NK-92 (cell line): Measurements from ENCODE around the gene PANK1.

Experiments
- DNase-seq: peaks from one replicate; lab custom pipeline; 2025; ENCODE audit not compliant: unreplicated experiment; lab: John Stamatoyannopoulos, UW

The PANK1 gene

DNA sequence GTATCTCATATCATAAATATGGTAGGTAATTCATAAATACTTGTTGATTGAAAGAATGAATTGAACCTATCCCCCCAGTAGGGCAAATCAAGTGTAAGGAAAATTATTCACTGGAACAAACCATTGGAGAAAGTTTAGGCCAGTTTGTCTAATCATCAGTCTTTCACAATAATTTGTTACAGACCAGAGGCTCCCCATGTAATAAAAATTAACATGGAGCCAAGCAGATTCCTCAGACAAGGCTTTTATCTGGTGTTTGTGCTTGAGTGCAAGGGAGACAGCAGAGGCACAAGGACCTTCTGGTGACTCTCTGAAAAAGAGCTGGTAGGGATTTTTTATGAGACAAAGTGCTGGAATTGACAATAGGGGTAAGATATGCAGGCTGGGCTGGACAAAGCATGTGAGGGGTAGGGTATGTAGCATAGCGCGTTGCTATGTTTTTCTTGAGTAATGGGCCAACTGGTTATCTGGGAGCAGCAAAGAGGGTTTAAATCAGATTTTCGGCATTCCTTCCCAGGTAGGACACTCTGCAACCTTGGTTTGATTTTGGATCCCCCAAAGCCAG, 7.8 kb upstream of the PANK1 start:
- no peak for DNase-seq

DNA sequence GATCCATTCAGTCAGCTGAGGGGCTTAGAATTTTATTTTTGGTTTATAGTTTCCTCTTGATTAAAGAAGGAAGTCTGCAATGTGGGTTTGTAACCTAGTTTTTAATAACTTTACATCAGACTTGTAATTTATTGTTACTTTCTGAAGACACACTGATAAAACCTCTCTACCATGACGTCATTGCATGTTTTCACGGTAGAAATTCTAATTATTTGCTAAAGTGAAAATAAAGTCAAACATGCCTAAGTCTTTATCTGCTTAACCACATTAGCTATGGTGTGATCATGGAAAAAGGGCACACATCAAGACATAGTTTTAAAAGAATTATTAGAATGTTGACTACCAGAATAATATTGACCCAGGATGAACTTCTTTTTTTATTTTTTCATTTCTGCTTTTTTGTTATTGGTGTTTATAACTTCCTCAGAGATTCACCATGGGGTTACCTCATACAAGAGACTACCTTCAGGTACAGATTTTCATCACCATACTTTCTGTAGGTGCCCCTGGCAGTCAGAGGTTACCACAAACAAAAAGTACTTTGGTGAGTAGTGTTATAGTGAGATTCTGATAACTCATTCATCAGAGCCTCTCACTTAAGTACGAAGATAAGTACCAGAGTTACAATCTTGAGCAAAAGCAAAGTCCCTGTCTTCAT, 7.0 kb upstream of the PANK1 start:
- no peak for DNase-seq

GRCh38 chr10:89651205-89651915, 6.3 kb upstream of the PANK1 start:
- no peak for DNase-seq

- DNase-seq: no peak
Observed at GRCh38 chr10:89649051-89649450, 4.0 kb upstream of the PANK1 start.

- no peak for DNase-seq
Observed at GRCh38 chr10:89648074-89648473, 3.0 kb upstream of the PANK1 start.

GRCh38 chr10:89646889-89647657, 2.0 kb upstream of the PANK1 start:
- no peak for DNase-seq

DNA sequence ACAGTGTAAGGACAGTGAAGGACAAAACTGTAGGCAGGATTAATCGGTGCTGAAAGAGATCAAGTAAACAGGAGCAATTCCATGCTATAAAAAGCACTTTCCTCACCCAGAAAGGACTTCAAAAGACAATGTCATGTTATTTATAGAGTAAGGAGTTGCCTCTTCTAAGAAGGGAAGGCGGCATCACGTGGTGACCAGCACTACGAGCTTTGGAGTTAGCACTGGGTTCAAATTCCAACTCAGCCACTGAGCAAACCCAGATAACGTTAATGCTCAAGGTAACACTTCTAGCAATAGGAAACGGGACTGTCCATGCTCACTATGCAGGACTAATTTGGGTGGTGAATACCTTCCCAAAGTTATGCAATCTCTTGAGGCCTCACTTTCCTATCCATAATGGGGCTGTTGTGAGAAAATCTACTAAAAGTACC, 715 bp upstream of the PANK1 start:
- DNase-seq: no peak

- no peak for DNase-seq
Observed at GRCh38 chr10:89644691-89644966, 413 bp downstream of the PANK1 start.

DNA sequence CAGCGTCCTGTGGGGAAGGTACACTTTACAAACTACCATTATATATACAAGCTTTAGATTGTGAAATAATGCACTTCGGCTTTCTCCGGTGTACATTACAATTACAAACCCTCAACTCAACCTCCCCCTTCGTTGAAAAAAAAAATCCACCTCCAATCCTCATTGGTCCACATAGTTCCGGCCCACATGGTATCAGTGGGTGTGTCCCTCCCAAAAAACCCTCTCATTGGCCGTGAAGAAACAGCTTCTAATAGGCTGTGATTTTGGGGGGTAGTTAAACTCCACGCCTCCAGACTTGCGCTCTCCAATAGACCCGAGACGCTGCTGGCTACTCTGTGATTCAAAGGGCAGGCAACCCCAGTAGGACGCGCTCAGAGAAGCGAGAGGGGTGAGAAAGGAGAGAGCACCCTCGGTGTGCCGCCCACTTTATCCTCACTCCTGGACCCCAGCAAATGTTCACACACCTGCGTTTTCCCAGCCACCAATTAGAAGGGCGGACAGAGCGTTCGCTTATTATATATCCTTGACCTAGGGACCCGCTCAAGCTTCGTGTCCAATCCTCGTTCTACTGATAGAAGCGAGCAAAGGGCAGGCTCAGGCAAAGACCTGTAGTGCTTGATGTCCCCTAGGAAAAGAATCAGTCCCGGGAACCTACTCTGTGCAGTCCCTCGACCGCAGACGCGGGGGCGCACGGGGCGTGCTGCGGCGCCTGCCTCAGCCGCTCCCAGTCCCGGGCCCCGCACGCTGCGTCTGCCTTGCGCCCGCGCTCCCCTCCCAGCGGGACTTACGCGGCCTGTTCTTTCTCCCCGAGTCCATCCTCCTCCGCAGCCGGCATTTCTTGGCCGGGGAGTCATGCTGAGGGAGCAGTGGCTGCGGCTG, 991 bp downstream of the PANK1 start:
- DNase-seq: no peak

DNA sequence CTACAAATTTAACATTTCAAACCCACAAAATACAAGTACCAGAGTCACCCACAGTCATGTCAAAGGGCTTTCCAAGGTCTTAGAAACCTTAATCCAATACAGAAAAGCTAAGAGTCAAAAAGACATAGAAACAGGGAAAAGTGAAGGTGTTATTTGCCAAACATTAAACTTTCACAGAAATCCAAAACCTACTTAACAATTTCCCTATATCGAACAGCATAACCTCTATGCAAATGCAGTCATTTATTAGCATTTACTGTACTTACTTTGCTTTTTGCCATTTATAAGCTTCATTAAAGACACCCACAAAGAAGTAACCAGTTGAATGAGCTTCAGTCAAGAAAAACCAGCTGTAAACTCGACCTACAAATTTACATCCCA, 1.6 kb downstream of the PANK1 start:
- no peak for DNase-seq

GRCh38 chr10:89642193-89642592, 2.8 kb downstream of the PANK1 start:
- no peak for DNase-seq

DNA sequence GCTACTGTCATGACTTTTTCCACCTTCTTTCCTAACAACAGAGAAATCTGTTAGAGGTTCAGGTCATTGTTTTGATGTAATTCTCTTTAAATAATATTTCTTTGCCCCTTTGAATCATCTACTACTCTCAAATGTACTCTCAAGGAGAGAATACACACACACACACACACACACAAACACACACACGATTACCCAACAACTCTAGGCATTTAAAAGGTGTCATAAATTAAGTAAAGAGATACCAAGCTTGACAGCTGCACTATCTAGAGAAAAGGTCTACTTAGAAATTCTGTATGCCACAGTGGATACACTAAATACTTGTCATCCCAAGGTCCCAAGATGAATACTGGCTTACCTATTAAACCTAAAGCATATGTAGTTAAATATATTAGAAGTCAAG, 4.8 kb downstream of the PANK1 start:
- no peak for DNase-seq

DNA sequence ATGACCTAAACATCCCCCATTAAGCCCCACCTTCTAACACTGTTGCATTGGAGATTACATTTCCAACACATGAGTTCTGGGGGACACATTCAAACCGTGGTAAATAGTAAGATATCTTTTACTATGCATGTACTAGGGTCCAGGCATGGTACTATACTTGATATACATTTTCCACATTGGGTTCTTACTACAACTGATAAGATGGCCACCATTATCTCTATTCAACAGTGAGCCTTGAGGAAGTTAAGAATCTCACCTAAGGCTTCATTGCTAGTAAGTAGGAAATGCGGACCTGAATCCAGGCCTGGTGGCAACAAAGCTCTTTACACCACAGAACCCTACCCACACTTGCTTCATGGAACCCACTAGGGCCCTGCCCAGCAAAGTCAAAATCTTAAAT, 5.7 kb downstream of the PANK1 start:
- no peak for DNase-seq

DNA sequence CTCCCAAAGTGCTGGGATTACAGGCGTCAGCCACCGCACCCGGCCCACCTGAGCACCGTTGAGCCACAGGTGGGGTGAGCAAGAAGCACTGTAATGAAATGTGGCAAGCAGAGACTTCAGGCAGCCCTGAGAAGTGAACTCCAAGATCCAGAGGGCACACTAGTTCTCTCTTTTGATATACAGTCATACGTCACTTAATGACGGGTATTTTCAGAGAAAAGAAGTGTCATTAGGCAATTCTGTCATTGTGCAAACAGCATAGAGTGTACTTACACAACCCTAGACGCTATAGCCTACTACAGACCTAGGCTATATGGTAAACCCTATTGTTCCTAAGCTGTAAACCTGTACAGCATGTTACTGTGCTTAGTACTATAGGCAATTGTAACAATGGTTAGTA, 7.9 kb downstream of the PANK1 start:
- no peak for DNase-seq

GRCh38 chr10:89634637-89635036, 10.4 kb downstream of the PANK1 start:
- DNase-seq: no peak

GRCh38 chr10:89633484-89633883, 11.6 kb downstream of the PANK1 start:
- DNase-seq: no peak

DNA sequence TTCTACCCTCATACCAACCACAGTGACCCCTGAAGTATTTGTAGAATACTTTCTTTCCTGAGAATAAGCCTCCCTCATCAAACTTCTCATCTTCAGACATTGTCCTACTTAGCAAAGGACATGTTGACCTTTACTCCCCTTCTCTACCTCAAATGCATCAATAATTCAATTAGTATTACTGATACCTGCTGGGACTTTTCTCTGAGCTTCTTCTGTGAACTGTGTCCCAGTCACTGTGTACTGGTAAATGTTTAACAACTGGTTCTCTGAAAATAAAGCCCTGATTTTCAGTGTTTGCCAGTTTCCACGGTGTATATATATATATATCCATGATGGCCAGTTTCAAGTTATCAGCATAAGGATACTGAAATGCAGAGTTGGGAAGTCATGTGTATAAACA, 12.2 kb downstream of the PANK1 start:
- no peak for DNase-seq

GRCh38 chr10:89627830-89628229, 17.2 kb downstream of the PANK1 start:
- DNase-seq: no peak

- no peak for DNase-seq
Observed at GRCh38 chr10:89625041-89625765, 19.8 kb downstream of the PANK1 start.

- DNase-seq: no peak
Observed at GRCh38 chr10:89624020-89624419, 21.0 kb downstream of the PANK1 start.
